ENCODE results near the gene GEMIN5. TPM values are rescaled to one million over a fixed set of nuclear protein-coding genes. Genes with fewer than 3 reads are reported as not detected.

The GEMIN5 gene
- total RNA-seq, 1 experiment from 2014 or later = 29.5 TPM

DNA sequence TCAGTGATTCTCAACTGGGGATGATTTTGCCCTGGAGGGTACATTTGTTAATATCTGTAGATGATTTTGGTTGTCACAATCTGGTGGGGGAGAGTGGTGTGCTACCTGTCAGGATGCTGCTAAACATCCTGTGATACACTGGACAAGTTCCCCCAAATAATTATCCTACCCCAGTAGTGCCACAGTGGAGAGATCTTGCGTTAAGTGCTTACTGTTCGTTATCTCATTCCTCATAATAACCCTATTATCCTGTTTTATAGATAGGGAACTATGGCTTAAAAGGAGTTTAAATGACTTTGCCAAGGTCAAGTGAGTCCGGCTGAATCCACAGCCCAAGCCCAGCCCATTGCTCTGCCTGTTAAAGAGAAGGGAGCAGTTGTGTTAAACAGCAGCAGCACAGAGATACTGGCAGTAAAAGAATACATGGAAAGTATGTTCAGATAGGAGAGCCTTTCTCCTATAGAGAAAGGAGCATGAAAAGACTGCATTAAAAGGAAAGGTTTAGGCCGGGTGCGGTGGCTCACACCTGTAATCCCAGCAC, 64.2 kb downstream of the GEMIN5 start:
- peaks cover 22% of the 10 kb centered on the region for H3K36me3 ChIP-seq (ENCODE audit: control insufficient read depth, insufficient read depth, low read length)
- POLR2A ChIA-PET = no interaction called here
- no peaks in the 10 kb centered on the region for H3K4me1 ChIP-seq (ENCODE audit: control insufficient read depth, insufficient read depth, low read length)
- BruUV-seq (replicated peaks) = no TSS peak
- H3K4me3 ChIP-seq (ENCODE audit: low read depth in 2 of 2, low read length in 2 of 2) = no peak overlapping the region
- no peak overlapping the region for H3K27ac ChIP-seq (ENCODE audit: low read length)
- CTCF ChIA-PET = no interaction called here
- peaks cover 4% of the 10 kb centered on the region for H3K9me3 ChIP-seq (ENCODE audit: control insufficient read depth, insufficient read depth, low read depth, low read length)
- DNase-seq (ENCODE audit: low read depth, low spot score) (no peak), ATAC-seq (no peak)
- in situ Hi-C loops (cut with HindIII; ENCODE audit: low pct_unique_long_range_greater_than_20kb, low sequenced_read_pairs) (no loop called here), intact Hi-C loops (cut with micrococcal nuclease; ENCODE audit: unreplicated experiment) (no loop called here)
- no peak for TF ChIP-seq CTCF (IDR thresholded peaks at IDR 0.05)
- TF ChIP-seq POLR2AphosphoS5 (IDR thresholded peaks at IDR 0.05; ENCODE audit: low read depth, low read length) = no peak
- no peak for TF ChIP-seq SIN3A (IDR thresholded peaks at IDR 0.05; ENCODE audit: borderline replicate concordance, insufficient read depth, low read depth, low read length)
- no peaks in the 10 kb centered on the region for H3K27me3 ChIP-seq (ENCODE audit: control insufficient read depth, insufficient read depth, low read length)

- Histone ChIP-seq H3K27ac (ENCODE audit: low read length) (no peak overlapping the region), H3K9me3 (ENCODE audit: control insufficient read depth, insufficient read depth, low read depth, low read length) (no peaks in the 10 kb centered on the region), H3K36me3 (ENCODE audit: control insufficient read depth, insufficient read depth, low read length) (peaks cover 25% of the 10 kb centered on the region), H3K27me3 (ENCODE audit: control insufficient read depth, insufficient read depth, low read length) (no peaks in the 10 kb centered on the region), H3K4me1 (ENCODE audit: control insufficient read depth, insufficient read depth, low read length) (no peaks in the 10 kb centered on the region), H3K4me3 (ENCODE audit: low read depth in 2 of 2, low read length in 2 of 2) (no peak overlapping the region)
- BruUV-seq (replicated peaks) = no TSS peak
- ChIA-PET POLR2A (interaction anchor here (0.7 kb wide), 1 partner anchor 1138 kb away, joined by 5 read pairs; no protein-coding TSS in a partner anchor), CTCF (interaction anchor here (0.6 kb wide), 1 partner anchor 15 kb away, joined by 5 read pairs; no protein-coding TSS in a partner anchor)
- no peak for ATAC-seq
- TF ChIP-seq TCF7L2 (IDR thresholded peaks at IDR 0.05; ENCODE audit: low read depth, low read length) (no peak), CTCF (IDR thresholded peaks at IDR 0.05) (no peak)
- in situ Hi-C loops (cut with HindIII; ENCODE audit: low pct_unique_long_range_greater_than_20kb, low sequenced_read_pairs) = no loop called here
- intact Hi-C loops (cut with micrococcal nuclease; ENCODE audit: unreplicated experiment) = no loop called here
- DNase-seq (ENCODE audit: low read depth, low spot score) = no peak
Observed at GRCh38 chr5:154871734-154872133, 66.3 kb downstream of the GEMIN5 start.

- H3K27me3 ChIP-seq (ENCODE audit: control insufficient read depth, insufficient read depth, low read length) = no peaks in the 10 kb centered on the region
- H3K4me1 ChIP-seq (ENCODE audit: control insufficient read depth, insufficient read depth, low read length) = peaks cover 4% of the 10 kb centered on the region
- no peak overlapping the region for H3K27ac ChIP-seq (ENCODE audit: low read length)
- peak; percentile 84 for ATAC-seq
- in situ Hi-C loops (cut with HindIII; ENCODE audit: low pct_unique_long_range_greater_than_20kb, low sequenced_read_pairs) = no loop called here
- no peak overlapping the region for H3K4me3 ChIP-seq (ENCODE audit: low read depth in 2 of 2, low read length in 2 of 2)
- no peak for TF ChIP-seq POLR2AphosphoS5 (IDR thresholded peaks at IDR 0.05; ENCODE audit: low read depth, low read length)
- TF ChIP-seq TCF7L2 (IDR thresholded peaks at IDR 0.05; ENCODE audit: low read depth, low read length) = peak; percentile 68
- TF ChIP-seq SIN3A (IDR thresholded peaks at IDR 0.05; ENCODE audit: borderline replicate concordance, insufficient read depth, low read depth, low read length) = no peak
- no TSS peak for BruUV-seq (replicated peaks)
- H3K9me3 ChIP-seq (ENCODE audit: control insufficient read depth, insufficient read depth, low read depth, low read length) = no peaks in the 10 kb centered on the region
- no peak for DNase-seq (ENCODE audit: low read depth, low spot score)
- peaks cover 19% of the 10 kb centered on the region for H3K36me3 ChIP-seq (ENCODE audit: control insufficient read depth, insufficient read depth, low read length)
- ChIA-PET POLR2A (interaction anchor here (0.6 to 1.5 kb wide), 2 partner anchors 12 to 391 kb away, joined by 3 to 11 read pairs; partner anchors contain the start of gene HAND1), CTCF (no interaction called here)
- intact Hi-C loops (cut with micrococcal nuclease; ENCODE audit: unreplicated experiment) = no loop called here
Observed at GRCh38 chr5:154868702-154869101, 69.3 kb downstream of the GEMIN5 start.

Data from Panc1 (cell line).